CD14-positive monocyte (primary cell): Measurements from ENCODE around the gene ICOS. TPM values are rescaled to one million over a fixed set of nuclear protein-coding genes. Genes with fewer than 3 reads are reported as not detected.

ENCODE experiments used
- DNase-seq, 3 donors: peaks; one replicate each; pipeline ENCODE4 v3.0.0-alpha.2; 2011 to 2022
- H2AFZ ChIP-seq: 2 replicates; pipeline ENCODE4 v1.6.0; 2012; ENCODE audit warnings: mild to moderate bottlenecking, low read depth, low read length, inconsistent platforms; ENCODE audit not compliant: insufficient read depth, poor library complexity, severe bottlenecking
- H3K27ac ChIP-seq, 2 donors: 1 replicate in 1 of 2; 2 replicates in 1 of 2; pipeline ENCODE4 v1.5.1; 2012 to 2013; ENCODE audit warnings: low read length in 2 of 2, control low read depth in 1 of 2, inconsistent platforms in 1 of 2, low read depth in 1 of 2, mild to moderate bottlenecking in 1 of 2
- H3K27me3 ChIP-seq, 2 donors: one replicate each; pipeline versions ENCODE4 v1.6.0 to v1.6.1; 2011 to 2013; ENCODE audit warnings: low read length in 2 of 2; ENCODE audit not compliant: control insufficient read depth in 2 of 2, insufficient read depth in 2 of 2
- H3K36me3 ChIP-seq, 2 donors: replicated peaks in 1 of 2; 1 replicate in 1 of 2; 2 replicates in 1 of 2; pipeline versions ENCODE4 v1.5.1 to v1.6.1; 2012 to 2013; ENCODE audit warnings: low read length in 2 of 2, control low read depth in 1 of 2, inconsistent platforms in 1 of 2, mild to moderate bottlenecking in 1 of 2; ENCODE audit not compliant: insufficient read depth in 2 of 2, control insufficient read depth in 1 of 2
- H3K4me1 ChIP-seq, 2 donors: 1 replicate in 1 of 2; 2 replicates in 1 of 2; pipeline versions ENCODE4 v1.5.1 to v1.6.1; 2012 to 2013; ENCODE audit warnings: low read length in 2 of 2, control low read depth in 1 of 2, inconsistent platforms in 1 of 2, mild to moderate bottlenecking in 1 of 2, moderate library complexity in 1 of 2; ENCODE audit not compliant: insufficient read depth in 2 of 2, control insufficient read depth in 1 of 2
- H3K4me2 ChIP-seq: replicated peaks from 2 replicates; pipeline ENCODE3; 2012; ENCODE audit warnings: low read length, moderate library complexity, mild to moderate bottlenecking; ENCODE audit not compliant: poor library complexity, severe bottlenecking; ENCODE audit errors: extremely low read depth
- H3K4me3 ChIP-seq, 3 experiments: fragments of 200-600 bp in 1 of 3; sonication (generic) in 1 of 3; replicated peaks in 1 of 3; 1 replicate in 2 of 3; 2 replicates in 1 of 3; pipeline ENCODE4 v1.5.1; 2011 to 2013; ENCODE audit warnings: low read length in 3 of 3, mild to moderate bottlenecking in 3 of 3, control low read depth in 2 of 3, low read depth in 2 of 3, inconsistent platforms in 1 of 3, moderate library complexity in 1 of 3
- H3K79me2 ChIP-seq: 2 replicates; pipeline ENCODE4 v1.6.0; 2012; ENCODE audit warnings: mild to moderate bottlenecking, control low read depth, inconsistent platforms, low read length, moderate library complexity; ENCODE audit not compliant: insufficient read depth
- H3K9ac ChIP-seq: 2 replicates; pipeline ENCODE4 v1.6.0; 2017; ENCODE audit warnings: low read length, mild to moderate bottlenecking; ENCODE audit not compliant: insufficient read depth, poor library complexity, severe bottlenecking
- H3K9me3 ChIP-seq, 2 donors: replicated peaks in 1 of 2; 1 replicate in 1 of 2; 2 replicates in 1 of 2; pipeline versions ENCODE4 v1.5.1 to v1.6.1; 2012 to 2013; ENCODE audit warnings: low read length in 2 of 2, control low read depth in 1 of 2; ENCODE audit not compliant: control insufficient read depth in 1 of 2, insufficient read depth in 1 of 2
- H4K20me1 ChIP-seq: 2 replicates; pipeline ENCODE4 v1.6.0; 2012; ENCODE audit warnings: mild to moderate bottlenecking, low read length, control low read depth, moderate library complexity; ENCODE audit not compliant: insufficient read depth
- H3K27ac Mint-ChIP-seq, 7 donors: one replicate each; pipeline ENCODE4 v1.8.0; 2020; ENCODE audit warnings: mild to moderate bottlenecking in 7 of 7, mixed read lengths in 7 of 7, moderate library complexity in 6 of 7, inconsistent platforms in 2 of 7
- H3K27me3 Mint-ChIP-seq, 3 donors: one replicate each; pipeline ENCODE4 v1.8.0; 2021 to 2022; ENCODE audit warnings: low read depth in 3 of 3, mild to moderate bottlenecking in 3 of 3, mixed read lengths in 3 of 3, moderate library complexity in 3 of 3, inconsistent platforms in 1 of 3
- H3K36me3 Mint-ChIP-seq, 2 donors: one replicate each; pipeline ENCODE4 v1.8.0; 2020; ENCODE audit warnings: mixed read lengths in 2 of 2, inconsistent platforms in 1 of 2, mild to moderate bottlenecking in 1 of 2
- H3K4me1 Mint-ChIP-seq: one replicate; pipeline ENCODE4 v1.8.0; 2020; ENCODE audit warnings: mild to moderate bottlenecking, mixed read lengths
- H3K4me3 Mint-ChIP-seq, 2 donors: one replicate each; pipeline ENCODE4 v1.8.0; 2020; ENCODE audit warnings: mild to moderate bottlenecking in 2 of 2, mixed read lengths in 2 of 2, moderate library complexity in 1 of 2
- H3K9me3 Mint-ChIP-seq, 7 donors: one replicate each; pipeline ENCODE4 v1.8.0; 2020 to 2022; ENCODE audit warnings: mixed read lengths in 7 of 7, mild to moderate bottlenecking in 6 of 7, moderate library complexity in 6 of 7, inconsistent platforms in 2 of 7
- WGBS: methylation state at CpG from one replicate; pipeline ENCODE4 v1.1.5; 2013; ENCODE audit warnings: missing lambda C conversion rate; ENCODE audit not compliant: insufficient coverage; 5-methylcytosine and 5-hydroxymethylcytosine counted together
- intact Hi-C, 2 donors: fragments of 100-400 bp; cut with micrococcal nuclease; formaldehyde crosslinking; loops; one replicate each; pipeline versions ENCODE4 v1.15.0 to v1.15.1; 2023
- polyA plus RNA-seq, 3 donors: library from polyadenylated mRNA; depleted of rRNA in 1 of 3; unstranded in 2 of 3; stranded (reverse) in 1 of 3; fragments of 300-500 nt in 2 of 3; fragments of >200 nt in 1 of 3; fragmentation: Illumina TruSeq in 2 of 3; gene quantifications; 1 replicate in 2 of 3; 2 replicates in 1 of 3; pipeline ENCODE4 v1.2.3, GENCODE V29; 2012 to 2021
- TF ChIP-seq, protein P1 (sequence below): fragments of 200-600 bp; IDR thresholded peaks from one replicate; pipeline ENCODE4 v1.8.0; 2022; ENCODE audit warnings: antibody characterized with exemption, mild to moderate bottlenecking

The ICOS gene
- polyA plus RNA-seq, 3 donors = 0.03 to 0.13 TPM; not detected in 1

DNA sequence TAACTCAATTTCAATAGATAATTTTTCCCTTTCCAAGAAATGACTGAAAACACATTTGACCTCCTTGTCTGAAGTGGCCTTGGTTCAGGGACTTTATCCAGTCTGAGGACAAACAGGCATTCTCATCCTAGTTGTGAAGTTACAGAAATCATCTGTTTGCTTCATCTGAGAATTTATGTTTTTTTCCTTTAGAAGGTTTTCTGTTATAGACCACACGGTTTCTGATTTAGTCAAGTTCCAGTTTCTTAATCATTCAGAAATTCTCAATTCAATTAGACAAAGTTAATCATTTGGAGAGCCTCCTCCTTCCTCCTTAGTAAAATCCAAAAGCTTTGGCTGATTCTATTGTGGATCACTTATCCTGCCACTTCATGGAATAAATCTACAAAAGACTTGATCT, 60.9 kb downstream of the ICOS start:
- Histone ChIP-seq H4K20me1 (no peaks in the 10 kb centered on the region), H3K27ac (no peak overlapping the region), H3K4me3 (no peak overlapping the region), H3K79me2 (no peaks in the 10 kb centered on the region), H3K9ac (no peak overlapping the region), H3K27me3 (no peaks in the 10 kb centered on the region), H2AFZ (no peak overlapping the region), H3K9me3 (no peaks in the 10 kb centered on the region), H3K4me1 (peaks cover 13 to 22% of the 10 kb centered on the region in 2 donors), H3K36me3 (no peaks in the 10 kb centered on the region), H3K4me2 (no peak overlapping the region)
- no peak overlapping the region for H3K27ac Mint-ChIP-seq
- H3K4me1 Mint-ChIP-seq = peaks cover 25% of the 10 kb centered on the region
- H3K27me3 Mint-ChIP-seq = peaks cover 2 to 3% (median 3%) of the 10 kb centered on the region in 3 donors
- no CpG with 5 or more reads among the region's 1 CpG for WGBS
- TF ChIP-seq, protein P1, sequence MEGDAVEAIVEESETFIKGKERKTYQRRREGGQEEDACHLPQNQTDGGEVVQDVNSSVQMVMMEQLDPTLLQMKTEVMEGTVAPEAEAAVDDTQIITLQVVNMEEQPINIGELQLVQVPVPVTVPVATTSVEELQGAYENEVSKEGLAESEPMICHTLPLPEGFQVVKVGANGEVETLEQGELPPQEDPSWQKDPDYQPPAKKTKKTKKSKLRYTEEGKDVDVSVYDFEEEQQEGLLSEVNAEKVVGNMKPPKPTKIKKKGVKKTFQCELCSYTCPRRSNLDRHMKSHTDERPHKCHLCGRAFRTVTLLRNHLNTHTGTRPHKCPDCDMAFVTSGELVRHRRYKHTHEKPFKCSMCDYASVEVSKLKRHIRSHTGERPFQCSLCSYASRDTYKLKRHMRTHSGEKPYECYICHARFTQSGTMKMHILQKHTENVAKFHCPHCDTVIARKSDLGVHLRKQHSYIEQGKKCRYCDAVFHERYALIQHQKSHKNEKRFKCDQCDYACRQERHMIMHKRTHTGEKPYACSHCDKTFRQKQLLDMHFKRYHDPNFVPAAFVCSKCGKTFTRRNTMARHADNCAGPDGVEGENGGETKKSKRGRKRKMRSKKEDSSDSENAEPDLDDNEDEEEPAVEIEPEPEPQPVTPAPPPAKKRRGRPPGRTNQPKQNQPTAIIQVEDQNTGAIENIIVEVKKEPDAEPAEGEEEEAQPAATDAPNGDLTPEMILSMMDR = no peak
- no peak for DNase-seq
- no peak overlapping the region for H3K4me3 Mint-ChIP-seq
- intact Hi-C loops = no loop called here
- no peaks in the 10 kb centered on the region for H3K36me3 Mint-ChIP-seq
- peaks cover 0 to 3% (median 1%) of the 10 kb centered on the region in 7 donors for H3K9me3 Mint-ChIP-seq

DNA sequence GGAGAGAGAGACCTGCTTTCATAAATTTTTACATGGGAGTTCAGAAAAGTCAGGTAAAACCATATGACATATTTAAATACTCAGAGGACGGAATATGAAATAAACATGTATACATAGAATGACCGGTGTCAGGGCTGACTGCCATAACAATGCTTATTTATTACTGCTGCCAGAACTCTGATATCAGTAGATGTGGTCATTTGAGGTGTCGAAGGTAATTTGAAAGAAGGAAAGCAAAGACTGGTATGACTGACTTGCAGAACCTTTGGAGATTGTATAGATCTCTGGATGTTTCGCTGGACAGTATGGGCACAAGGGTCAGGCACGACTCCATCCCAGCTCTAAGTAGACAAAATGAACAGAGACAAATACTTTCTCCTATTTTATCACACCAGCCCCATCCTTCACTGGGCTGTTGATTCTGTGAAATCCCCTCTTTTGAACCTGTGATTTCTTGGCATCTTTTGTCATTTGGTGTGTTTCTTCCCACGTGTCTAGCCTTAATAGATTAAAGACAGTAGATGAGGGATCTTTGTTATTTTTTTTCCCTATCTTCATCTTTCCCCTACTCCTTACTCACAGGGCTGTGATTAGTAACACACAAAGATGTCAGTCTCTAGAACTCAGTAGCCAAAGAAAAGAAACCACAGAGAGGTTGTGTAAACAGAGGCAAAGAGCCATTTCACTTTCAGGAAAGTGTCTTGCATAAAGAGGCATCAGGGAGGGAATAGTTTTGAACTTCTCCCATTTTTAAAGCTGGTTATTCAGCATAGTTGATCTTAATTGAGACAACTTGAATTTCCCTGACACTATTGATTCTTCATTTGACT, 61.6 kb downstream of the ICOS start:
- H3K27me3 ChIP-seq = no peaks in the 10 kb centered on the region
- H3K79me2 ChIP-seq = no peaks in the 10 kb centered on the region
- H3K4me3 ChIP-seq = no peak overlapping the region
- Mint-ChIP-seq H3K4me3 (peak overlapping the region in 1 of 2 donors; percentile 26), H3K27me3 (peaks cover 2 to 3% (median 3%) of the 10 kb centered on the region in 3 donors), H3K36me3 (no peaks in the 10 kb centered on the region), H3K9me3 (peaks cover 0 to 3% (median 1%) of the 10 kb centered on the region in 7 donors), H3K27ac (peak overlapping the region in 1 of 7 donors; percentile 55), H3K4me1 (peaks cover 25% of the 10 kb centered on the region)
- WGBS = 100% methylated on average over 1 of the region's 6 CpGs
- no peaks in the 10 kb centered on the region for H3K36me3 ChIP-seq
- peak overlapping the region; percentile 35 for H2AFZ ChIP-seq
- TF ChIP-seq, protein P1 = no peak
- intact Hi-C loops = no loop called here
- DNase-seq = no peak
- peaks cover 5 to 14% of the 10 kb centered on the region in 2 donors for H3K4me1 ChIP-seq
- peak overlapping the region in 1 of 2 donors; percentile 21 for H3K27ac ChIP-seq
- H3K9ac ChIP-seq = no peak overlapping the region
- no peak overlapping the region for H3K4me2 ChIP-seq
- no peaks in the 10 kb centered on the region for H4K20me1 ChIP-seq
- no peaks in the 10 kb centered on the region for H3K9me3 ChIP-seq
